OCI-LY1 (cell line): ENCODE measurements around the gene OPTC.

Experiments
- CTCF ChIP-seq: fragments of 200-600 bp; sonication (generic), shearing (Covaris generic); IDR thresholded peaks from 2 replicates; pipeline ENCODE4 v1.5.1; 2017; ENCODE audit warnings: mild to moderate bottlenecking, antibody characterized with exemption, low read length, moderate library complexity, mixed read lengths
- EZH2 ChIP-seq: fragments of 200-600 bp; sonication (generic), shearing (Covaris generic); IDR thresholded peaks from 2 replicates; pipeline ENCODE4 v1.8.0; 2017; ENCODE audit warnings: borderline replicate concordance, mixed run types, mild to moderate bottlenecking, antibody characterized with exemption, low read length, moderate library complexity, mixed read lengths

DNA sequence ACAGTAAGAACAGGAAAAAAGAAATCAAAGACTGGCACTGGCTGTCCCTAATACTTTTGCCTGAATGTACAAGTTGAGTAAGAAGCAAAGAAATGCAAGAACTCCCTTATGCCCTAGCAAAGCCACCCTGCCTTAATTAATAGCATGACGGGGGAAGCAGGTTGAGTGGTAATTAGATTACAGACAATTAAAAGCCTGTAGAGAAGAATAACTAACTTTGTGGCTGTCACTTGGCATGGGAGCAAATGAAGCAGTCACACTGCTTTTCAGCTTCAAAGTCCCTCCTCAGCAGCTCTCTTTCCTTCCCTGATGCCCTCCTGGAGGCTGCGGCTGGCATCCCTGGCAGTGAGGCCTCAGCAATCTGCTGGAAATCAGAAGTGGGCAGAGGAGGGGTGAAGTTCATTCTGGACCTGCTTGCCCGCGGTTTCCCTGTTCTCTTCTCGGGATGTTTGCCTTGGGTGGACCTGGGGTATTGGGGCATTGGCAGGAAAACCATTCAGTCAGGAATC lies 3.4 kb downstream of the OPTC start:
- TF ChIP-seq CTCF (no peak), EZH2 (no peak)
